G401.6 (cell line): ENCODE measurements around the gene PTPN1.

Source experiments
- FAIRE-seq: peaks from 2 replicates; lab custom pipeline; 2012; peaks lifted over from hg19 to GRCh38; lab: Jason Lieb, UNC

Gene PTPN1

GRCh38 chr20:50513169-50514034 is 3.2 kb downstream of the PTPN1 start:
- FAIRE-seq = no peak

GRCh38 chr20:50514035-50514337 is 3.8 kb downstream of the PTPN1 start:
- FAIRE-seq = no peak

GRCh38 chr20:50514750-50515149 is 4.6 kb downstream of the PTPN1 start:
- no peak for FAIRE-seq

GRCh38 chr20:50515471-50516106 is 5.4 kb downstream of the PTPN1 start:
- FAIRE-seq = no peak

- FAIRE-seq = no peak
Observed at GRCh38 chr20:50516180-50516934, 6.2 kb downstream of the PTPN1 start.

GRCh38 chr20:50516935-50517816 is 7.0 kb downstream of the PTPN1 start:
- no peak for FAIRE-seq

GRCh38 chr20:50517817-50518154 is 7.6 kb downstream of the PTPN1 start:
- no peak for FAIRE-seq

- FAIRE-seq = no peak
Observed at GRCh38 chr20:50518270-50518721, 8.1 kb downstream of the PTPN1 start.

GRCh38 chr20:50519036-50519762 is 9.0 kb downstream of the PTPN1 start:
- no peak for FAIRE-seq

GRCh38 chr20:50520222-50520880 is 10.2 kb downstream of the PTPN1 start:
- no peak for FAIRE-seq

- no peak for FAIRE-seq
Observed at GRCh38 chr20:50521221-50522052, 11.3 kb downstream of the PTPN1 start.

- no peak for FAIRE-seq
Observed at GRCh38 chr20:50522053-50522674, 12.0 kb downstream of the PTPN1 start.

- FAIRE-seq = no peak
Observed at GRCh38 chr20:50523552-50524167, 13.5 kb downstream of the PTPN1 start.

GRCh38 chr20:50525681-50526080 is 15.5 kb downstream of the PTPN1 start:
- FAIRE-seq = no peak

GRCh38 chr20:50526403-50526989 is 16.3 kb downstream of the PTPN1 start:
- no peak for FAIRE-seq

GRCh38 chr20:50527068-50527605 is 17.0 kb downstream of the PTPN1 start:
- no peak for FAIRE-seq

GRCh38 chr20:50528129-50528528 is 17.9 kb downstream of the PTPN1 start:
- no peak for FAIRE-seq

- FAIRE-seq = no peak
Observed at GRCh38 chr20:50528804-50529351, 18.7 kb downstream of the PTPN1 start.
